Fibroblast of gingiva (primary cell): ENCODE results near the gene SERP2.

Experiments
- DNase-seq: peaks from one replicate; pipeline ENCODE4 v3.0.0-alpha.2; 2011; ENCODE audit warnings: low read depth

Gene SERP2

DNA sequence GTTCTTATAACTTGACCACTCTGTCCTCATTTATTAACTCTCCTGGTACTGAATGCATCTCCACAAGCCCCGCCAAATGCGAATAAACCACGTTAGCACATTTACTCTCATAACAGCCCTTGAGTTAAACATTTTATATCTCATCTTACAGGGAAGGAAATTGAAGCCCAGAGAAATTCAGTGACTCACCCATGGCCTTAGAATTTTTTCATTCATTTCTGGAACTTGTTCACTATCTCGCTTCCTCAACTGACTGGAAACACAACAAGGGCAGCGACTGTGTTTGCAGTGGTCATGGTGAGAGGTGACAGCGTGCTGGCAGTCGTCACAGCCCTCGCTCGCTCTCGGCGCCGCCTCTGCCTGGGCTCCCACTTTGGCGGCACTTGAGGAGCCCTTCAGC lies 39.5 kb downstream of the SERP2 start:
- no peak for DNase-seq

GRCh38 chr13:44414716-44415115 lies 41.1 kb downstream of the SERP2 start:
- no peak for DNase-seq

- DNase-seq, result no peak
Observed at GRCh38 chr13:44415815-44416214, 42.2 kb downstream of the SERP2 start.

DNA sequence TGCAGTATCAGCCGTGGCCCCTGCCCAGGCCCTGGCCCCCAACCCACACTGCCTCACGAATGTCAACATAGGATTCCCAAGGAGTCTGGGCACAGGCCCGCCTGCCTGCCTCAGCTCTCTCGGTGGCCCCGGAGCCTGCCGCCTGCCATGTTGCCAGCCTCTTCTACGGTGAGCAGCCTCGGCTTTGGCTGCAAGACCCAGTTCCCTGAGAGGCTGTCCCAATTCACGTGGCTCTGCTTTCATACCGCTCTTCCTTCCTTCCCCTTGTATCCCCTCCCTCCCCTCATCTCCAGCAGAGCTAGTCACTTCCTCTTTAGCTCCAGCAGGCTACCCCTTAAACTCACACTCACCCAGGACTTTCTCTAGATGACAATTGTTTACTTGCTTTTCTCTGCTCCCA lies 42.7 kb downstream of the SERP2 start:
- no peak for DNase-seq

DNA sequence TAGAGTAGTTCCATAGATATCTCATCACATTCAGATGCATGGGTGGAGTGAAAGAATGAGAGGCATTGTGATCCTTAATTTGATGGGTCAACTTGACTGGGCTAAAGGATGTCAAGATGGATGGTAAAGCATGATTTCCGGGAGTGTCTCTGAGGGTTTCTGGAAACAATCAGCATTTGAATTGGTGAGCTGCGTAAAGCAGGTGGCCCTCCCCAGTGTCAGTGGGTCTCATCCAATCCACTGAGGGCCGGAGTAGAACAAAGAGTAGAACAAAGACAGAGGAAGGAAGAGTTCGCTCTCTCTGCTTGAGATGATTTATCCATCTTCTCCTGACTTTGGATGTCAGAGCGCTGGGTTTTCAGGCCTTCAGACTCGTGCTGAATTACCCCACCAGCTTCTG lies 43.1 kb downstream of the SERP2 start:
- no peak for DNase-seq

DNA sequence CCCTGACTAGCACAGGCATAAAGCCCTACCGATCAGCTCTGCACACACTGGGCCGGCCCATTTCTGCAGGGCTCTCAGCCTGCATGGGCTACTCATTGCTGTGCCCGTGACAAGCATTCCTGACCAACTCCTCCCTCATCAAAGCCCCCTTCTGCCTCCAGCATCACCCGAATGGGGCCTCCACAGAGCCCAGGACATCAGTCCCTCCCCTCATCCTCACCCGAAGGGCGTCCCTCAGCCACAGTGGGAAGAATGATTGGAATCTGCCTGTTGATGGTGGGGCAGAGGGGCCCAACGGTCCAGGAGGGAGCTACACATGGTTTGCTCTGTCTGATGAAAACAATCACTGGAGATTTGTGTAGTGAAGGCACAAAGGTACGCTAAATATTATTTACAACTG lies 43.8 kb downstream of the SERP2 start:
- DNase-seq, result no peak

DNA sequence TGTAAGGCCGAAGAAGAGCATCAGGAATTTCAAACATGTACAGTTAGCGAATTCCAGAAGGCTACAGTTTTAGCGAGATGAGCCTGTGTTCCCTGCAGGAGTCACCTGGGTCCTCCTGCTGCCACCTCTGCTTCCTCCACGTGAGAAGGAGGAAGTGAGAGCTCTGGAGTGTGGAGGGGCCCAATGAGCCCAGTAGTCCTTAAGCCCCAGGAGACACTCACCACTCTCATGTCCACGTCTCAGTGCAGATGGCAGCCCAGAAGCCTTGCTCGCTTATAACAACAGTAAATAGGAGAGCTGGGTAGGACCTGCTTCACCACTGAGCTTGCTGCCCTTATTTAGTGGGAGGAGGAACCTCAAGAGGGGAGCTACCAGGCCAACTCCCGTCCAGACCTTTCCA lies 44.3 kb downstream of the SERP2 start:
- no peak for DNase-seq

DNA sequence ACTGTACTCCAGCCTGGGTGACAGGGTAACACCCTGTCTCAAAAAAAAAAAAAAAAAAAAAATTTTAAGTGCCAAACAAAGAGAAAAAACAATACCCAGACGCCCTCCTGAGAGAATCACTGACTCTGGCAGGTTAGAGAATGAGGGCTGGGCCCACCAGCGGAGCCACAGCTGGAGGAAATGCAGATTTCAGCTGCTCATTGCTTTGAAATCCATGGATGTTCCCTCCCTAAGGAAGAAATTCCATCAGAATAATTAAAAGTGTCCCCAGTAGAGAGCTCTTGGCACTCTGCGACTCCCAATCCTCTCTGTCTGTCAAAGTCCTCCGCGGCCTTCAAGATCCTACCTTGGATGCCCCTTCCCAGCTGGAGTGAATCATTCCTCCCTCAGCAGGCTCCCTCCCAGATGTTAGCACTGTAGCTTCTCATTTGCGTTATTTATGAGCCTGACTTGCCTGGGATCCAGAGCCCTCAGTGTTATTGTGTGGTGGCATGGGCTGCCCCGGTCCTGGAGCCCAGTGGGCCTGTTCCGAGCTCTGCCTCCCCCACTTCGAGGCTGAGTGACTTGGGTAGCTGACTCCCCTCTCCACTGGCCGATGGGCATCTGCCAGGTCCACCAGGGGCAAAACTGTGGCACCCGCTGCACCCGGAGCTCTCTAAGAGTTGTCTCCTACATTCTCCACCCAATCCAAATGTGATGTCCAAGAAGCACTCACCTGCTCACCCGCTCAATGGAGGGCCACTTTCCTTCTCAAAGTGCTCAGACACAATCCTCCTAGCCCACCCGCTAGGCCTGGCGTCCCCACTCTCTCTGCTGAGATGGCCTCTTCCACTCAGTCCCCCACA lies 47.0 kb downstream of the SERP2 start:
- no peak for DNase-seq

DNA sequence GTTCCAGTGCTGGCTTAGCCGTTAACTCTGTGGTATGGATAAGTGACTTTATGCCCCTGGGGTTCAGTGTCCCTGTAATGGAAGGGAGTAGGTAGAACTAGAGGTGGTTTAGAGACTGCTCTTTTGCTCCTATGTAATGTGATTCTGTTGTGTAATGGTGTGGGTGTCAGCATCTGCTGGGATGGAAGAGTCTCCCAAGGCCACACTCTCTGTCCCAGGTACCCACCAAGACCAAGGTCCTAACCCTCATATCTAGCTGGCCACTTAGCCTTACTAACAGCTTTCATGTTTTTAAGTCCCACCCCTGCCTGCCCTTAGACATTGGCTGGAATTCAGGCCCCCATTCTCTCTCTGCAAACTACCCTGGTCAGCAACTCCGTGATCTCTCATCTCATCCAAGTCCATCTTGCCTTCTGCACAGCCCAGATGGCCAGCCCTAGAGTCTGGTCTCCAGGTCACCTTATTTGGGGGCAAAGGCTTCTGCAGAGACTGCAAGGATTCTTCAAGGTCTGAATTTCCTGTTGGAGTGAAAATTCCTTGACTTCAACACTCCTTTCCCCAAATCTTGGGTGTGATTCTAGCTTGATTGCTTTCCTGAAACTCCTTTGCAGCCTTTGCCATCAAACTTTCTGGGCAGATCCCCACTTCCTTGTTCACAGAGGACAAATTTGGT lies 48.4 kb downstream of the SERP2 start:
- DNase-seq, result no peak

DNA sequence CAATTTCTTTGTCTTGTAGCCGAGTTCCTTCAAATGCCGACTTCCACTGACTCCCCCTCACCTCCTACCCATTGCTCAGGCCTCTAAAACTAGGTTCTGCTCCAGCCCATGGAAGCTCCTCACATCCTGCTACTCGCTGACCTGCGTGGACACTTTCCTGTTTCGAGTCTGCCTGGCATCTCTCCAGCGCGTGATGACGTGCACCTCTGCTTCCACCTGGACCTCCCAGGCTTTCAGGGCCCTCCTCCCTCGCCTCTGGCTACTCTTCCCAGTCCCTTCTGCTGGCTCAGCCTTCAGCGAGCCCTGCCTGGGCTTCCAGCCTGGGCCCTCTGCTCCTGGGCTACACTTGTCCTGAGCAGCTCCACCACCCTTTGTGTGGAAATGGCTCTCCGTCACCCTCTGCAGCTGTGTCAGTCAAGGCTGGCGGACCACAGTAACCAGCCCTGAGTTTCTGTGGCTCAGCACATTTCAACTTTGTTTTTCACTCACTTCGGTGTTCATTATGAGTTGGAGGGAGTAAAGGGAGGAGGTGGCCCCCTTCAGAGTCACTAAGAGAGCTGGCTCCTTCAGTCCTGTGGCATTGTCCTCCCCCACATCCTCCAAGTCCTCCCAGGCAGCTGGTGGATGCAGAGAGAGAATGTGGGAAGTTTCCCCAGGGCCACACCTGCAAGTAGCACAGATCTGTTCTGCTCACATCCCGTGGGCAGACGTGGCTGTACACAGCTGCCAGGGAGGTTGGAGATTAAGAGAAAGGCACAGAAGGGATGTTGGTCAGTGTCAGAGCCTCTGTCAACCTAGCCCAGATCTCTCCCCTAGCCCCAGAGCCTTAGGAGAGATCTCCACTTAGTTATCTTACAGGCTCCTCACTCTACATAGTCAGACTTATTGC lies 49.4 kb downstream of the SERP2 start:
- DNase-seq, result no peak

DNA sequence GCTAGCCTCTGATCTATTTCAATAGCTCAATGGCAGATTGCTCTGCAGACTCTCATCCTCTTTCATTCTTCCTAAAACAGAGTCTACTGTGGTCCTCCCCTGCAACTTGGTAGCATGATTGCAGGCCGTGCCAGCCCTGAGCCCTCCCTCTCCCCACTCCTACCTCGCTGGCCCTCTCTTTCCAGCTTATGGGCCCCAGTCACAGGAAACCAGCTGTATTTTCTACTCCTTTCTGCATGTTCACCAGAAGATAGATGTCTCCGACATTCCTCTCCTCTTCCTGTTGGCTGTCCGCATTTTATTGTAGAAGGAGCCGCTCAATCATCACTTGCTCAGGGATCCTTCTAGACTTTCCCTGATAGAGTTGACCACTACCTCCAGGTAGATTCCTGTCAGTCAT lies 50.2 kb downstream of the SERP2 start:
- DNase-seq, result no peak

GRCh38 chr13:44425041-44425814 lies 51.6 kb downstream of the SERP2 start:
- DNase-seq, result no peak

DNA sequence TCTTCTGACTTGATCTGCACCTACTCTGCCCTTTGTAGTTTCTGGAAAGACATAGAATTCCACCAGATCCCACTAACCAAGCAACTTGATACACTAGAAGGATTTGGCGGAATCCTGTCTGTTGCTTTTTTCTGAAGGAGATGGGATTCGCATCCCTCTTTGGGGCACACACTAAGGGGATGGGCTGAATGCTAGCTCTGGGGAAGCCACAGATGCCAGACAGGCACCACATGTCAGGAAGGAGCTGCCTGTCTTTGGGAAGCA lies 52.1 kb downstream of the SERP2 start:
- no peak for DNase-seq

GRCh38 chr13:44426461-44426860 lies 52.8 kb downstream of the SERP2 start:
- no peak for DNase-seq

DNA sequence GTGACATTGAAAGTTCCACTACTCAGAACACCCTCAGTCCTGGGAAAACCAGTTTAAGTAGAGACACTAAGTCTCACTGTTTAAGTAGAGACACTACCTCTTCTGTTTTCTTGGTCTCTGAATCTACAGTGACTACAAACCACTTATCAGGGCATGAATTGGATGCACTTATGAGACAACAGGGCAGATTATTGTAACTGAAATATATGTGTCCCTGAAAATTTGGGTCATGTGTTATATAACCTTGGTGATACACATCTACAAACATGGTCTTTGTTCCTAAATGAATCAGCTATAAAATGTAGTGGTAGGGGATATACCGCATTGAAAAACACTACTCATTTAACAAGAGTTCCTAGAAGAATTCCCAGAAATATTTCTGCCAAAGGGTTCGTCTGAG lies 55.7 kb downstream of the SERP2 start:
- no peak for DNase-seq

GRCh38 chr13:44431150-44431549 lies 57.5 kb downstream of the SERP2 start:
- no peak for DNase-seq

DNA sequence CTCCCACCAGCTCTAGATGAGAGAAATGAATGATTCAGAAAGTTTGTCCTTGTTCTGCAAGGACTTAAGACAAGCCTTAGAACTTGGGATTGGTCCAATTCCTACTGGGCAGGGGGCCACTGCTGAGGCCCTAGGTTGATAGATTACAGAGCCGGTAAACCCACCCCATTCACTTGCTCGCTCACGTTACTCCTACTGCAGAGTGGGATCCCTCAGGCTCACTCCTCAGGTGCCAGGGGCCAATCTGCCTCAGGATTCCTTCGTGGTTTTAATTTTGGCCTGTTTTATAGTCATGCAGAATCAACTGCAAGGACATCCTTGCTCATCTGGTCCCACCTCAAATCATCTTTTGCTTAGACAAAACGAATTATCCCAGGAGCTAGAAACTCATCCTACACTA lies 59.0 kb downstream of the SERP2 start:
- DNase-seq, result no peak

DNA sequence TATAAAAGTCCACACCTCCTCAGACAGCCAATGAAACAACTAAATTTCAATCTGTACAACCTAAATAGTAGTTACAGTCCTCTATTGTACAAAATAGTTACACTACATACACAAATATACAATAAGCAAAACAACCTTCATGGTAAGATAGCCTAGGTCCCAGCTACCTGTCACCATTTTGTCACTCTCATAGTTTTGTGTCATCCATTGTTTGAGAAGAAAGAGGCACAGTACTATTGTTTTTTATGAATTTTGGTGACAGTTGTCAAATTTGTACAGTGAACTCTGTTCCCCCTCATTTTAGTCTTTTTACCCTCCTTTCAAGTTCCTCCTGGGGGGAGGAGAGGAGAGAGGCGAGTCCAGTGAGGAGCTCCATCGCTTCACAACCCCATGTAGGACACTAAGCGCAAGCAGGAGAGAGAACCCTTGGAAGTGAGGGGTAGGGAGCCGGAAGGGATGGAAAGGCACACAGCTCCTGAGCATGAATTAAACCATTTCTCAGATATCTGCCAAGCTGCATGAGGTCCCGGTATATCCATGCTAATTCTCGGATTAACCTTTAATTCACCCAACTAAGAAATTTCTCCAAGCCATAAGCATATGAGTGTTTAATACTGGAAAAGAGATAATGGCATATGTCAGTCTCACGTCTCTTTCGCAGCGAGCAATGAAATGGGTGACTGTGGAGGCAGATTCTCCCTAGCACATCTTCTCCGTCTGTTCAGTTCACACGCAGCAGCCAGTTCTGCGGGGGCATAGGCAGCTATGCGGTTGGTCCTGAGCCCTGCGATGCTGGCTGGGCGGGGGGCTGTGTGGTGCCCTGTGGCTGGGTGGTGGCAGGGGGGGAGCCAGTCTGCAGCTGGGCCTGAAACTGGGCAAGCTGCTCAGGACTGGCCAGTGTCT lies 60.5 kb downstream of the SERP2 start:
- DNase-seq, result no peak

DNA sequence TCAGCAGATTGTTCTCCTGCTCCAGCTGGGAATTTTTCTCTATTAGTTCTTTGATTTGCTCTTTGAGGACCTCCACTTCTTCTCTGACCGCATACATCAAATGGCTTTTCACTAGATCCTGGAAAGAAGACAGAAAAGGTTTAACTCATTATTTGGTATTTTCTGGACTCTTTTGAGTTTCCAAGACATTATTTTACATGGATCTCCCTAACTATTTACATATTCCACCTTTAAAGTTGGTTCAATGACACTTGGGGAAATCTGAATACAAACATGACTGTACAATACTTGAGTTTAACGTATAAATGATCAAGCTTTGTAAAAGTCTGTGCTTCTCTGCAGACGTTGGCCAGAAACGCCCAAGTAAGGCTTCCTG lies 61.1 kb downstream of the SERP2 start:
- DNase-seq, result no peak

- DNase-seq, result peak; percentile 97
Observed at GRCh38 chr13:44435142-44435918, 61.7 kb downstream of the SERP2 start.
